H1 (cell line): ENCODE data around the gene CLDN2. TPM values are rescaled to one million over a fixed set of nuclear protein-coding genes. Genes with fewer than 3 reads are reported as not detected.

Source experiments
- HDAC2 ChIP-seq, 2 experiments: fragments of 300-600 bp in 1 of 2; sonication (generic) in 1 of 2; IDR thresholded peaks; 2 replicates each; pipeline ENCODE4 v1.6.1; 2011 to 2012; ENCODE audit warnings: low read depth in 2 of 2, low read length in 2 of 2, mild to moderate bottlenecking in 2 of 2, moderate library complexity in 2 of 2, borderline replicate concordance in 1 of 2, inconsistent platforms in 1 of 2
- SP2 ChIP-seq: IDR thresholded peaks from 2 replicates; pipeline ENCODE4 v1.6.1; 2012; ENCODE audit warnings: mild to moderate bottlenecking, low read length, inconsistent platforms
- polyA plus RNA-seq, 7 experiments: library from polyadenylated mRNA; depleted of rRNA in 3 of 7; stranded (reverse) in 5 of 7; unstranded in 2 of 7; fragments of >200 nt in 5 of 7; fragments of 200-250 nt in 2 of 7; gene quantifications; 1 replicate in 5 of 7; 2 replicates in 1 of 7; 4 replicates in 1 of 7; pipeline versions ENCODE4 v1.2.1 to v1.2.3, GENCODE V29; 2011 to 2013; ENCODE audit warnings: missing spikeins in 2 of 7, mixed read lengths in 2 of 7
- total RNA-seq: library from RNA; stranded (reverse); fragmentation: NEBNext Ultra II Directional; extraction: Animal tissue kit (Norgen Biotek cat#: 25700); gene quantifications from 2 replicates; pipeline ENCODE4 v1.2.1, GENCODE V29; 2021
- TF ChIP-seq, protein P1 (sequence below): IDR thresholded peaks from 2 replicates; pipeline ENCODE4 v1.6.1; 2012; ENCODE audit warnings: low read length, inconsistent platforms

CLDN2 gene
- total and polyA plus RNA-seq, 2 of the 8 experiments (the other 6 are each of a cell fraction or from before 2014, with no cell fraction given) = 0.02 TPM; not detected in 1

- TF ChIP-seq, protein P1, sequence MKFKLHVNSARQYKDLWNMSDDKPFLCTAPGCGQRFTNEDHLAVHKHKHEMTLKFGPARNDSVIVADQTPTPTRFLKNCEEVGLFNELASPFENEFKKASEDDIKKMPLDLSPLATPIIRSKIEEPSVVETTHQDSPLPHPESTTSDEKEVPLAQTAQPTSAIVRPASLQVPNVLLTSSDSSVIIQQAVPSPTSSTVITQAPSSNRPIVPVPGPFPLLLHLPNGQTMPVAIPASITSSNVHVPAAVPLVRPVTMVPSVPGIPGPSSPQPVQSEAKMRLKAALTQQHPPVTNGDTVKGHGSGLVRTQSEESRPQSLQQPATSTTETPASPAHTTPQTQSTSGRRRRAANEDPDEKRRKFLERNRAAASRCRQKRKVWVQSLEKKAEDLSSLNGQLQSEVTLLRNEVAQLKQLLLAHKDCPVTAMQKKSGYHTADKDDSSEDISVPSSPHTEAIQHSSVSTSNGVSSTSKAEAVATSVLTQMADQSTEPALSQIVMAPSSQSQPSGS = no peak
- TF ChIP-seq HDAC2 (IDR thresholded peaks at IDR 0.05; ENCODE audit: borderline replicate concordance in 1 of 2, low read depth in 2 of 2, low read length in 2 of 2) (no peak), SP2 (no peak)
Observed at GRCh38 chrX:106950381-106950780, 30.2 kb downstream of the CLDN2 start (continued).
